GM19099 (cell line): ENCODE data around the gene NR5A1.

Source experiments
- POLR2A ChIP-seq: IDR thresholded peaks from 3 replicates; pipeline ENCODE4 v1.6.1; 2011; ENCODE audit warnings: low read depth; ENCODE audit not compliant: insufficient read length; ENCODE audit errors: extremely low read depth

The NR5A1 gene

GRCh38 chr9:124470306-124470705 lies 36.9 kb downstream of the NR5A1 start:
- no peak for TF ChIP-seq POLR2A

- no peak for TF ChIP-seq POLR2A
These were observed 38.0 kb downstream of the NR5A1 start for GRCh38 chr9:124469011-124469832.

DNA sequence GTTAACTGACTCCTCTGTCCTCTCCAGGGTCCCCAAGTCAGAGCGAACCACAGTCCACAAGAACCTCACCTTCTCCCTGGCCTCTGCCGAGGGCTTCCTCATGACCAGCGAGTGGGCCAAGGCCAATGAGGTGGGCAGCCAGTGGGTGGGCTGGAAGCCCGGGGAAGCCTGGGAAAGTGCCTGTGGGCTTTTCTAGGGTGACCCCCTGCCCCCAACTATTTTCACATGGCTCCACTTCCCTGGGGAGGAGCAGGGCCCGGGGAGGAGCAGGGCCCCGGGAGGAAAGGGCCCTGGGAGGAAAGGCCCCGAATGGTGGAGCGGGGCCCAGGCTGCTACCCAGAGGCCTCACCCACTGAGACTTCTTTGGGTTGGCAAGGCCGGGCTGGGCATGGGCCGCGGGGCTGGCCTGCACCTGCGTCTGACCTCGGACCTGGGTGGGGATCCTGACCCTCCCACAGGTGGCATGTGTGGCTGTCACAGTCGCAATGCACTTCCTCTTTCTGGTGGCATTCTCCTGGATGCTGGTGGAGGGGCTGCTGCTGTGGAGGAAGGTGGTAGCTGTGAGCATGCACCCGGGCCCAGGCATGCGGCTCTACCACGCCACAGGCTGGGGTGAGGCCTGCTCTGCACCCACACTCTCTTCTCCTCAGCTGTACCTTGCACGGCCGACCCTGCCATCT lies 39.0 kb downstream of the NR5A1 start:
- no peak for TF ChIP-seq POLR2A

GRCh38 chr9:124467410-124468060 lies 39.7 kb downstream of the NR5A1 start:
- TF ChIP-seq POLR2A, result no peak

DNA sequence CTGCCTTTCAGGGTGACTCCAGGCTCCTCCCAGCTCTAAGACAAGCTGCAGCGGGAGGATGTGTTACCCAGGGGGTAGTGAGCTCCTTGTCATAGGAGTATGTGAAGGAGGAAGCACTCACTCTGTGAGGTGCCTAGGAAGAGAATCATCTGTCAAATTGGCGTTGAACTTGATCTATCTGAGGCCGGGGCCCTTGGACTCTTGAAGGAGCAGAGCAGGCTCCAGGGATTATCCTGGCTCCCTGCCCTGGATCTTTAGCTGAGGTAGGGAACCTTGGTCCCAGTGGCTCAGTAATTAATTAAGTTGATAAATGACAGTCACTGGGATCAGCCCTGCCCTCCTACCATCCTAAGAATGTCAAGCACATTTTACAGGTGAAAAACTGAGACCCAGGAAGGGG lies 41.5 kb downstream of the NR5A1 start:
- no peak for TF ChIP-seq POLR2A

GRCh38 chr9:124462739-124463138 lies 44.5 kb downstream of the NR5A1 start:
- no peak for TF ChIP-seq POLR2A

GRCh38 chr9:124458441-124458840 lies 48.8 kb downstream of the NR5A1 start:
- no peak for TF ChIP-seq POLR2A

GRCh38 chr9:124457887-124458431 lies 49.2 kb downstream of the NR5A1 start:
- TF ChIP-seq POLR2A, result no peak

GRCh38 chr9:124457079-124457886 lies 49.9 kb downstream of the NR5A1 start:
- no peak for TF ChIP-seq POLR2A

DNA sequence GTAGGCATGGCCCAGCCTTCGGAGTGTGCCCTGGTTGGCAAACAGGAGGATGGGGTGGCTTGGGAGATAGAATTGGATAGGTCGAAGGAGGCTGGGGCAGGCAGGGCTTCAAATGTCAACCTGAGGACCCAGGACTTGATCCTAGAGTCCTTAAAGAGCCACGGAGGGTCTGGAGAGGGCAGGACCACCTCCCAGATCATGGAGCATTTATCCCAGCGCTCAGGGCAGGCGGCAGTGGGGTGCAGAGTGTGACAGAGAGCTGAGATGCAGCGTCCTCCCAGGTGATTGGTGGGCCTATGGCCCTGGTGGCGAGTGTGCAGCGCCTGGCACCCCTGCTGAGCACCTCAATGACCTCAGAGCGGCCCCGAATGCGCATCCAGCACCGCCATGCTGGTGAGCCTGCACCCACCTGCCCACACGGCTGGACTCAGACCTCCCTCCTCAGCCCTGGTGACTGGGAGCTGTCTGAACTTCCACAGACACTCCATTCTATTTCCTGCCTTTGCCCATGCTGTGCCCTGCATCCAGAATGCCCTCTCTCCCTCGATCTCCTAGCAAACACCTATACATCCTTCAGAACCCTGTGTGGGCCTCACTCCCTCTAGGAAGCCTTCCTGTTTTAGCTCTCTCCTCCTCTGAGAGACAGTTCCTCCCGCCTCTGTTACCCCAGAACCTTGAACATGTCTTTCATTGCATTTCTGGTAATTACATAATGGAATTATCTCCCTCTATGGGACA lies 50.7 kb downstream of the NR5A1 start:
- no peak for TF ChIP-seq POLR2A

GRCh38 chr9:124455820-124456219 lies 51.4 kb downstream of the NR5A1 start:
- TF ChIP-seq POLR2A, result no peak

DNA sequence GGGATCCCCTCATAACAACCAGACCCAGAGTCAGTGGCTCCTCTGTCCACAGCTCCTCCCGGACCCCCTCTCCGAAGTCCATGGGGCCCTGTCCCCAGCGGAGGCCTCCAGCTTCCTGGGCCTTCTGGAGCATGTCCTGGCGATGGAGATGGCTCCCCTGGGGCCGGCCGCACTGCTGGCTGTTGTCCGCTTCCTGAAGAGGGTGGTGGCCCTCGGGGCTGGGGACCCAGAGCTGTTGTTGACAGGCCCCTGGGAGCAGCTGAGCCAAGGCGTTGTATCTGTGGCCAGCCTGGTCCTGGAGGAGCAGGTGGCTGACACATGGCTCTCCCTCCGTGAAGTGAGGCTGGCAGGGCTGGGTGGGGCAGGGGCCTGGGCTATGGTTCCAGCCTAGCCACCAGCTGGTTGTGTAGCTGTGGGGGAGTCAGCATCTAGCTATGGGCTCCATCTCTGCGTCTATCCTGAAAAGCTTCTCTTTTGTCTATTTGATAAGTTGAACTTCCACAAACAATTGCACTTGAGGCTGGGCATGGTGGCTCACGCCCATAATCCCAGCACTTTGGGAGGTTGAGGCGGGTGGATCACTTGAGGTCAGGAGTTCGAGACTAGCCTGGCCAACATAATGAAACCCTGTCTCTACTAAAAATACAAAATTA lies 52.3 kb downstream of the NR5A1 start:
- no peak for TF ChIP-seq POLR2A

DNA sequence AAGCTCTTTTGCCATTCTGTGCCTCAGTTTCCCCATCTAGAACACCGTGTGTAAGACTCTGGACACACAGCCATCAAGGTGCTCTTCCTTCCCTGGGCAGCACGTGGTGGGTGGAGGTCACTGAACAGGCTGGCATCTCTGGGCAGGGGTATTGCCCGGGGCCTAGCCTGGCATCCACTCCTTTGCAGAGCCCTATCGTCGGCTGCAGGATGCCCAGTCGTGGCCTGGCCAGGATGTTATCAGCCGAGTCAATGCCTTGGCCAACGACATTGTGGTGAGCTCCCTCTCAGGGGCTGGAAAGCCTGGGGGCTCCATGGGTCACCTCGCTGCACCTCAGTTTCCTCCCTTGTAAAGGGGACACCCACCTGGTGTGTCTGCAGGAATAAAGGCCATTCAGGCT lies 52.9 kb downstream of the NR5A1 start:
- no peak for TF ChIP-seq POLR2A

DNA sequence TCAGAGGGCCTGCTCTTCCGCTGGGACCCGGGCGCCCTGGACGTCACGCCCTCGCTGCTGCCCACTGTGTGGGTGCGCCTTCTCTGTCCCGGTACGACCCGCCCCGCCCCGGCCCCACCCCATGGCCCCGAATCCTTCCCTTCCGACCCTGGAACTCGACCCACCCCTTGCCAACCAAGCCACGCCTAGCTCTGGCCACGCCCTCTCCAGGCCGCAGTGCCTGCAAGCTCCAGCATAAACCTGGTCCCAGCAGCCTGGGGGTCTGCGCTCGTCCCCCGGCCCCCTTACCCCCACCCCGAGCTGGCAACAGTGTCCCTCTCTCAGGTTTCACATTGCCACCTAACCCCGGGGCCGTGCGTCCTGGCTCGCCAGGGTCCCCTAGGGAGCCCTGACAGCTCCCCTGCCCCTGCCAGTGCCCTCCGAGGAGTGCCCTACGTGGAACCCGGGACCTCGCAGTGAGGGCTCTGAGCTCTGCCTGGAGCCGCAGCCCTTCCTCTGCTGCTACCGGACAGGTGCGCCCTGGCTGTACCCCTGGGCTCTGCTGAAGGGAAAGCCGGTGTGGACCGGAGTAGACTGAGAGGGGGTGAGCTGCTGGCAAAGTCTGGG lies 53.5 kb downstream of the NR5A1 start:
- TF ChIP-seq POLR2A, result no peak
